Measurements from ENCODE around the gene ANO10.

Gene ANO10

DNA sequence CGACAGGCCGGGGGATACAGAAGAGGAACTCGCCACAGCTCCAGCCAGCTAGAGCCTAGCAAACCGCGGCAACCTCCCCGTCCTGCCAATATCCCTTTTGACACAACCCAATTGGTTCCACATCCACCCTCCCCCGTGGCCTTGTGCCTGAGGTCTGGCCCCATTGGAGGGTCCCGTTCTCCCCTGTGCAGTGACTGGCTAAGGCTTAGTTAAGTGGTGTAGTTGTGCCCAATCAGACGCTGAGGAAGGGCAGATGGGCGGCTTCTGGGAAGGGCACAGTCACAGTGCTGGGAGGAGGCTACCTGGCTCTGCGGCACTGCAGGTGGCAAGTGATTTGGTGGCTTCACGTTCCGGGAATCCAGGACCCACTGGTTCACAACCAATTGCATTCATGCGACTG is 256.9 kb downstream of the ANO10 start:
- Histone ChIP-seq H3K4me2 (ENCODE audit: low read length) (no peak overlapping the region), H3K4me1 (ENCODE audit: insufficient read depth, low read length, severe bottlenecking) (no peaks in the 10 kb centered on the region), H3K27me3 (ENCODE audit: insufficient read depth, low read length) (no peaks in the 10 kb centered on the region), H3F3A (ENCODE audit: insufficient read depth, low read length) (no peaks in the 10 kb centered on the region), H3K27ac (ENCODE audit: low read depth, low read length, poor library complexity, severe bottlenecking) (no peak overlapping the region), H3K9ac (ENCODE audit: low read length) (no peak overlapping the region), H4K20me1 (ENCODE audit: insufficient read depth, low read length) (no peaks in the 10 kb centered on the region), H3K9me3 (ENCODE audit: low read length) (no peaks in the 10 kb centered on the region), H2AFZ (ENCODE audit: low read length) (no peak overlapping the region), H3K4me3 (ENCODE audit: low read depth, low read length, poor library complexity, severe bottlenecking) (no peak overlapping the region), H3K79me2 (ENCODE audit: insufficient read depth, low read length) (no peaks in the 10 kb centered on the region), H3K9me2 (ENCODE audit: low read depth, low read length) (no peaks in the 10 kb centered on the region), H3K36me3 (ENCODE audit: insufficient read depth, low read length) (no peaks in the 10 kb centered on the region)
- TF ChIP-seq EZH2 (IDR thresholded peaks at IDR 0.05; ENCODE audit: borderline replicate concordance, low read length), result no peak
- TF ChIP-seq, protein P1, sequence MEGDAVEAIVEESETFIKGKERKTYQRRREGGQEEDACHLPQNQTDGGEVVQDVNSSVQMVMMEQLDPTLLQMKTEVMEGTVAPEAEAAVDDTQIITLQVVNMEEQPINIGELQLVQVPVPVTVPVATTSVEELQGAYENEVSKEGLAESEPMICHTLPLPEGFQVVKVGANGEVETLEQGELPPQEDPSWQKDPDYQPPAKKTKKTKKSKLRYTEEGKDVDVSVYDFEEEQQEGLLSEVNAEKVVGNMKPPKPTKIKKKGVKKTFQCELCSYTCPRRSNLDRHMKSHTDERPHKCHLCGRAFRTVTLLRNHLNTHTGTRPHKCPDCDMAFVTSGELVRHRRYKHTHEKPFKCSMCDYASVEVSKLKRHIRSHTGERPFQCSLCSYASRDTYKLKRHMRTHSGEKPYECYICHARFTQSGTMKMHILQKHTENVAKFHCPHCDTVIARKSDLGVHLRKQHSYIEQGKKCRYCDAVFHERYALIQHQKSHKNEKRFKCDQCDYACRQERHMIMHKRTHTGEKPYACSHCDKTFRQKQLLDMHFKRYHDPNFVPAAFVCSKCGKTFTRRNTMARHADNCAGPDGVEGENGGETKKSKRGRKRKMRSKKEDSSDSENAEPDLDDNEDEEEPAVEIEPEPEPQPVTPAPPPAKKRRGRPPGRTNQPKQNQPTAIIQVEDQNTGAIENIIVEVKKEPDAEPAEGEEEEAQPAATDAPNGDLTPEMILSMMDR (IDR thresholded peaks at IDR 0.05; ENCODE audit: low read length), result no peak

DNA sequence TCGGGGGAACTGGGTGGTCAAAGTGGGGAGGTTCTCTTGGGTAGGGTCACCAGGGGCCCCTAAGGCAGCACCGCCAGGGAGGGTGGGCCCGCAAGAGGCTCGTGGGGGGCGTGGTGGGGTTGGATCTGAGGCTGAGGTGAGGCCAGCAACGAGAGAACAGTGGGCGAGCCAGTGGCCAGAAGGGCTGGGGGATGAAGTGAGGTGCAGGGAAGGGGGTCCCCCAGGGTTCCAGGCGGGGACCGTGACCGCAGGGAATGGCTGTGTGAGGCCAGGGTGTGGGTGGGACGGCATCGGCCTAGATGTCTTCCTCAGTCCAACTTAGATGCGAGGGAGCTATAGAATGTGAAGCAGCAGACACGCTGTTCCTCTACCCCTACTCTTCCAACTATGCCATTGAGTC is 257.3 kb downstream of the ANO10 start:
- Histone ChIP-seq H3K36me3 (ENCODE audit: insufficient read depth, low read length) (no peaks in the 10 kb centered on the region), H3K4me3 (ENCODE audit: low read depth, low read length, poor library complexity, severe bottlenecking) (no peak overlapping the region), H3K79me2 (ENCODE audit: insufficient read depth, low read length) (no peaks in the 10 kb centered on the region), H3K27me3 (ENCODE audit: insufficient read depth, low read length) (no peaks in the 10 kb centered on the region), H2AFZ (ENCODE audit: low read length) (no peak overlapping the region), H3K9ac (ENCODE audit: low read length) (no peak overlapping the region), H3K9me2 (ENCODE audit: low read depth, low read length) (no peaks in the 10 kb centered on the region), H3F3A (ENCODE audit: insufficient read depth, low read length) (no peaks in the 10 kb centered on the region), H4K20me1 (ENCODE audit: insufficient read depth, low read length) (no peaks in the 10 kb centered on the region), H3K27ac (ENCODE audit: low read depth, low read length, poor library complexity, severe bottlenecking) (no peak overlapping the region), H3K4me1 (ENCODE audit: insufficient read depth, low read length, severe bottlenecking) (no peaks in the 10 kb centered on the region), H3K4me2 (ENCODE audit: low read length) (no peak overlapping the region), H3K9me3 (ENCODE audit: low read length) (no peaks in the 10 kb centered on the region)
- TF ChIP-seq, protein P1 (IDR thresholded peaks at IDR 0.05; ENCODE audit: low read length), result no peak

- no peaks in the 10 kb centered on the region for H4K20me1 ChIP-seq (ENCODE audit: insufficient read depth, low read length)
- no peaks in the 10 kb centered on the region for H3K9me3 ChIP-seq (ENCODE audit: low read length)
- H3K36me3 ChIP-seq (ENCODE audit: insufficient read depth, low read length), result no peaks in the 10 kb centered on the region
- H3F3A ChIP-seq (ENCODE audit: insufficient read depth, low read length), result no peaks in the 10 kb centered on the region
- H2AFZ ChIP-seq (ENCODE audit: low read length), result no peak overlapping the region
- no peaks in the 10 kb centered on the region for H3K27me3 ChIP-seq (ENCODE audit: insufficient read depth, low read length)
- no peak overlapping the region for H3K27ac ChIP-seq (ENCODE audit: low read depth, low read length, poor library complexity, severe bottlenecking)
- TF ChIP-seq EZH2 (IDR thresholded peaks at IDR 0.05; ENCODE audit: borderline replicate concordance, low read length), result no peak
- TF ChIP-seq, protein P1 (IDR thresholded peaks at IDR 0.05; ENCODE audit: low read length), result no peak
- no peaks in the 10 kb centered on the region for H3K79me2 ChIP-seq (ENCODE audit: insufficient read depth, low read length)
- no peaks in the 10 kb centered on the region for H3K9me2 ChIP-seq (ENCODE audit: low read depth, low read length)
- H3K4me1 ChIP-seq (ENCODE audit: insufficient read depth, low read length, severe bottlenecking), result no peaks in the 10 kb centered on the region
- no peak overlapping the region for H3K4me3 ChIP-seq (ENCODE audit: low read depth, low read length, poor library complexity, severe bottlenecking)
- no peak overlapping the region for H3K9ac ChIP-seq (ENCODE audit: low read length)
- H3K4me2 ChIP-seq (ENCODE audit: low read length), result no peak overlapping the region
Observed at GRCh38 chr3:43363621-43364266, 258.1 kb downstream of the ANO10 start.

Measured in OCI-LY1 (cell line).